Upper lobe of left lung (tissue), 6 donors: ENCODE measurements around the gene MAN1C1. TPM values are rescaled to one million over a fixed set of nuclear protein-coding genes. Genes with fewer than 3 reads are reported as not detected.
A peak's percentile ranks its signal among the peaks of the same experiment; 100 is the strongest.

Source experiments
- ATAC-seq, 2 donors: fragments of 200-7000 bp; cut with Tn5 transposase; one replicate each; pipeline ENCODE4 v1.9.1; 2022; ENCODE audit warnings: mild to moderate bottlenecking in 2 of 2, moderate library complexity in 2 of 2; ENCODE audit not compliant: low FRiP score in 2 of 2
- DNase-seq, 2 donors: peaks; one replicate each; pipeline ENCODE4 v3.0.0-alpha.2; 2019 to 2020
- H3K27ac ChIP-seq, 4 donors: fragments of 200-600 bp; sonication (generic); one replicate each; pipeline ENCODE4 v1.5.1; 2016 to 2019
- H3K27me3 ChIP-seq, 4 donors: fragments of 200-600 bp; sonication (generic); one replicate each; pipeline ENCODE4 v1.5.1; 2017 to 2019
- H3K36me3 ChIP-seq, 4 donors: fragments of 200-600 bp; sonication (generic); one replicate each; pipeline ENCODE4 v1.5.1; 2016 to 2019
- H3K4me1 ChIP-seq, 4 donors: fragments of 200-600 bp; sonication (generic); one replicate each; pipeline ENCODE4 v1.5.1; 2018 to 2019
- H3K4me3 ChIP-seq, 4 donors: fragments of 200-600 bp; sonication (generic); one replicate each; pipeline ENCODE4 v1.5.1; 2017 to 2019; ENCODE audit warnings: mild to moderate bottlenecking in 2 of 4, moderate library complexity in 1 of 4
- H3K9me3 ChIP-seq, 4 donors: fragments of 200-600 bp; sonication (generic); one replicate each; pipeline ENCODE4 v1.5.1; 2018 to 2019
- CTCF ChIP-seq, 6 experiments: fragments of 450-650 bp in 4 of 6; fragments of 200-600 bp in 2 of 6; sonication (generic) in 2 of 6; IDR thresholded peaks; one replicate each; pipeline ENCODE4 v1.5.1; 2016 to 2019; ENCODE audit warnings: antibody characterized with exemption in 6 of 6
- EP300 ChIP-seq, 4 donors: sonication (generic); formaldehyde crosslinking; IDR thresholded peaks; one replicate each; pipeline ENCODE4 v1.5.1; 2017; ENCODE audit warnings: antibody characterized with exemption in 4 of 4, control low read depth in 2 of 4
- POLR2A ChIP-seq, 4 donors: fragments of 450-650 bp; IDR thresholded peaks; one replicate each; pipeline ENCODE4 v1.5.1; 2016 to 2017; ENCODE audit warnings: antibody characterized with exemption in 4 of 4, mild to moderate bottlenecking in 2 of 4
- POLR2AphosphoS5 ChIP-seq, 2 donors: sonication (generic); formaldehyde crosslinking; IDR thresholded peaks; one replicate each; pipeline ENCODE4 v1.5.1; 2017; ENCODE audit warnings: antibody characterized with exemption in 2 of 2
- WGBS, 2 donors: methylation state at CpG; one replicate each; pipeline ENCODE4 v1.1.5; 2017 to 2018; 5-methylcytosine and 5-hydroxymethylcytosine counted together
- total RNA-seq, 6 donors: library from RNA; depleted of rRNA in 4 of 6; stranded (reverse); fragments of >200 nt in 4 of 6; gene quantifications; one replicate each; pipeline versions ENCODE4 v1.1.0 to v1.2.1, GENCODE V29; 2016 to 2021
- donor health status: DM: no; HTN: no; CAD: no; lungs with moderate emphysema.
- donor health status: DM: no; HTN: yes; CAD: no; lungs with severe emphysema.

The MAN1C1 gene
- total RNA-seq, 6 donors from 2014 or later: 5.3 to 32.5 (median 16.2) TPM

- peak overlapping the region; percentile 24 to 50 (median 46) for H3K27ac ChIP-seq
- TF ChIP-seq POLR2AphosphoS5 (IDR thresholded peaks at IDR 0.05) (peak in 1 of 2 donors; percentile 26), EP300 (IDR thresholded peaks at IDR 0.05) (no peak)
- H3K4me3 ChIP-seq: no peak overlapping the region
- WGBS, 2 donors: 80 to 94% methylated on average over 19 of the region's 19 CpGs
- no peaks in the 10 kb centered on the region for H3K36me3 ChIP-seq
- no peaks in the 10 kb centered on the region for H3K9me3 ChIP-seq
- ATAC-seq: peak in 1 of 2 donors; percentile 66
- no peaks in the 10 kb centered on the region for H3K27me3 ChIP-seq
- peak in 1 of 2 donors; percentile 67 for DNase-seq
- peaks cover 8 to 25% (median 19%) of the 10 kb centered on the region in 4 donors for H3K4me1 ChIP-seq
These were observed 69.5 kb downstream of the MAN1C1 start for GRCh38 chr1:25685938-25686665.

GRCh38 chr1:25687221-25688017 is 70.8 kb downstream of the MAN1C1 start:
- no peaks in the 10 kb centered on the region for H3K9me3 ChIP-seq
- DNase-seq: no peak
- TF ChIP-seq POLR2AphosphoS5 (IDR thresholded peaks at IDR 0.05): no peak
- no peak for TF ChIP-seq POLR2A (IDR thresholded peaks at IDR 0.05)
- no peak for TF ChIP-seq CTCF (IDR thresholded peaks at IDR 0.05)
- no peak for TF ChIP-seq EP300 (IDR thresholded peaks at IDR 0.05)
- H3K36me3 ChIP-seq: no peaks in the 10 kb centered on the region
- H3K27me3 ChIP-seq: no peaks in the 10 kb centered on the region
- peak overlapping the region in 2 of 4 donors; percentile 50 to 70 for H3K27ac ChIP-seq
- H3K4me1 ChIP-seq: peaks cover 9 to 25% (median 19%) of the 10 kb centered on the region in 4 donors
- H3K4me3 ChIP-seq: no peak overlapping the region
- WGBS, 2 donors: 81 to 87% methylated on average over 6 of the region's 6 CpGs
- ATAC-seq: no peak

GRCh38 chr1:25688390-25689119 is 72.0 kb downstream of the MAN1C1 start:
- H3K4me3 ChIP-seq: no peak overlapping the region
- peak overlapping the region; percentile 22 to 70 (median 44) for H3K27ac ChIP-seq
- WGBS, 2 donors: 50 to 64% methylated on average over 7 to 9 of the region's 9 CpGs
- DNase-seq: no peak
- no peaks in the 10 kb centered on the region for H3K36me3 ChIP-seq
- no peak for TF ChIP-seq CTCF (IDR thresholded peaks at IDR 0.05)
- no peak for TF ChIP-seq POLR2A (IDR thresholded peaks at IDR 0.05)
- TF ChIP-seq EP300 (IDR thresholded peaks at IDR 0.05): no peak
- no peak for TF ChIP-seq POLR2AphosphoS5 (IDR thresholded peaks at IDR 0.05)
- no peaks in the 10 kb centered on the region for H3K9me3 ChIP-seq
- peaks cover 11 to 21% (median 16%) of the 10 kb centered on the region in 4 donors for H3K4me1 ChIP-seq
- no peak for ATAC-seq
- H3K27me3 ChIP-seq: no peaks in the 10 kb centered on the region

- H3K36me3 ChIP-seq: no peaks in the 10 kb centered on the region
- TF ChIP-seq EP300 (IDR thresholded peaks at IDR 0.05) (no peak), CTCF (IDR thresholded peaks at IDR 0.05) (no peak), POLR2AphosphoS5 (IDR thresholded peaks at IDR 0.05) (no peak), POLR2A (IDR thresholded peaks at IDR 0.05) (no peak)
- WGBS, 2 donors: 93 to 94% methylated on average over 18 of the region's 18 CpGs
- ATAC-seq: no peak
- peaks cover 16 to 26% (median 19%) of the 10 kb centered on the region in 4 donors for H3K4me1 ChIP-seq
- H3K27ac ChIP-seq: no peak overlapping the region
- H3K4me3 ChIP-seq: no peak overlapping the region
- DNase-seq: peak in 1 of 2 donors; percentile 58
- no peaks in the 10 kb centered on the region for H3K9me3 ChIP-seq
- no peaks in the 10 kb centered on the region for H3K27me3 ChIP-seq
These were observed 73.2 kb downstream of the MAN1C1 start for GRCh38 chr1:25689686-25690381.
